ENCODE measurements around the gene TRAP1. TPM values are rescaled to one million over a fixed set of nuclear protein-coding genes. Genes with fewer than 3 reads are reported as not detected.

Gene TRAP1
- total RNA-seq, 1 experiment from 2014 or later = 137 TPM

- ChIA-PET POLR2A (no interaction called here), CTCF (interaction anchor here (0.6 kb wide), 1 partner anchor 20 kb away, joined by 3 read pairs; no protein-coding TSS in a partner anchor)
- no peak overlapping the region for H3K27ac ChIP-seq (ENCODE audit: low read length)
- DNase-seq (ENCODE audit: low read depth, low spot score) (no peak), ATAC-seq (no peak)
- no peaks in the 10 kb centered on the region; the same call in 1 of the 2 replicates for H3K36me3 ChIP-seq (ENCODE audit: control insufficient read depth, insufficient read depth, low read length)
- TF ChIP-seq POLR2AphosphoS5 (IDR thresholded peaks at IDR 0.05; ENCODE audit: low read depth, low read length) (no peak), TCF7L2 (IDR thresholded peaks at IDR 0.05; ENCODE audit: low read depth, low read length) (no peak), SIN3A (IDR thresholded peaks at IDR 0.05; ENCODE audit: borderline replicate concordance, insufficient read depth, low read depth, low read length) (no peak)
- TF ChIP-seq, protein P1, sequence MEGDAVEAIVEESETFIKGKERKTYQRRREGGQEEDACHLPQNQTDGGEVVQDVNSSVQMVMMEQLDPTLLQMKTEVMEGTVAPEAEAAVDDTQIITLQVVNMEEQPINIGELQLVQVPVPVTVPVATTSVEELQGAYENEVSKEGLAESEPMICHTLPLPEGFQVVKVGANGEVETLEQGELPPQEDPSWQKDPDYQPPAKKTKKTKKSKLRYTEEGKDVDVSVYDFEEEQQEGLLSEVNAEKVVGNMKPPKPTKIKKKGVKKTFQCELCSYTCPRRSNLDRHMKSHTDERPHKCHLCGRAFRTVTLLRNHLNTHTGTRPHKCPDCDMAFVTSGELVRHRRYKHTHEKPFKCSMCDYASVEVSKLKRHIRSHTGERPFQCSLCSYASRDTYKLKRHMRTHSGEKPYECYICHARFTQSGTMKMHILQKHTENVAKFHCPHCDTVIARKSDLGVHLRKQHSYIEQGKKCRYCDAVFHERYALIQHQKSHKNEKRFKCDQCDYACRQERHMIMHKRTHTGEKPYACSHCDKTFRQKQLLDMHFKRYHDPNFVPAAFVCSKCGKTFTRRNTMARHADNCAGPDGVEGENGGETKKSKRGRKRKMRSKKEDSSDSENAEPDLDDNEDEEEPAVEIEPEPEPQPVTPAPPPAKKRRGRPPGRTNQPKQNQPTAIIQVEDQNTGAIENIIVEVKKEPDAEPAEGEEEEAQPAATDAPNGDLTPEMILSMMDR (IDR thresholded peaks at IDR 0.05) = no peak
- TF ChIP-seq, protein P2, sequence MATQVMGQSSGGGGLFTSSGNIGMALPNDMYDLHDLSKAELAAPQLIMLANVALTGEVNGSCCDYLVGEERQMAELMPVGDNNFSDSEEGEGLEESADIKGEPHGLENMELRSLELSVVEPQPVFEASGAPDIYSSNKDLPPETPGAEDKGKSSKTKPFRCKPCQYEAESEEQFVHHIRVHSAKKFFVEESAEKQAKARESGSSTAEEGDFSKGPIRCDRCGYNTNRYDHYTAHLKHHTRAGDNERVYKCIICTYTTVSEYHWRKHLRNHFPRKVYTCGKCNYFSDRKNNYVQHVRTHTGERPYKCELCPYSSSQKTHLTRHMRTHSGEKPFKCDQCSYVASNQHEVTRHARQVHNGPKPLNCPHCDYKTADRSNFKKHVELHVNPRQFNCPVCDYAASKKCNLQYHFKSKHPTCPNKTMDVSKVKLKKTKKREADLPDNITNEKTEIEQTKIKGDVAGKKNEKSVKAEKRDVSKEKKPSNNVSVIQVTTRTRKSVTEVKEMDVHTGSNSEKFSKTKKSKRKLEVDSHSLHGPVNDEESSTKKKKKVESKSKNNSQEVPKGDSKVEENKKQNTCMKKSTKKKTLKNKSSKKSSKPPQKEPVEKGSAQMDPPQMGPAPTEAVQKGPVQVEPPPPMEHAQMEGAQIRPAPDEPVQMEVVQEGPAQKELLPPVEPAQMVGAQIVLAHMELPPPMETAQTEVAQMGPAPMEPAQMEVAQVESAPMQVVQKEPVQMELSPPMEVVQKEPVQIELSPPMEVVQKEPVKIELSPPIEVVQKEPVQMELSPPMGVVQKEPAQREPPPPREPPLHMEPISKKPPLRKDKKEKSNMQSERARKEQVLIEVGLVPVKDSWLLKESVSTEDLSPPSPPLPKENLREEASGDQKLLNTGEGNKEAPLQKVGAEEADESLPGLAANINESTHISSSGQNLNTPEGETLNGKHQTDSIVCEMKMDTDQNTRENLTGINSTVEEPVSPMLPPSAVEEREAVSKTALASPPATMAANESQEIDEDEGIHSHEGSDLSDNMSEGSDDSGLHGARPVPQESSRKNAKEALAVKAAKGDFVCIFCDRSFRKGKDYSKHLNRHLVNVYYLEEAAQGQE (IDR thresholded peaks at IDR 0.05; ENCODE audit: insufficient read depth in 1 of 2, low read depth in 2 of 2, low read length in 1 of 2) = no peak
- no peaks in the 10 kb centered on the region for H3K27me3 ChIP-seq (ENCODE audit: control insufficient read depth, insufficient read depth, low read length)
- no TSS peak for BruUV-seq (replicated peaks)
- H3K9me3 ChIP-seq (ENCODE audit: control insufficient read depth, insufficient read depth, low read depth, low read length) = no peaks in the 10 kb centered on the region
- no peak overlapping the region for H3K4me3 ChIP-seq (ENCODE audit: low read depth in 2 of 2, low read length in 2 of 2)
- intact Hi-C loops (cut with micrococcal nuclease; ENCODE audit: unreplicated experiment) (no loop called here), in situ Hi-C loops (cut with HindIII; ENCODE audit: low pct_unique_long_range_greater_than_20kb, low sequenced_read_pairs) (no loop called here)
- peaks cover 4% of the 10 kb centered on the region for H3K4me1 ChIP-seq (ENCODE audit: control insufficient read depth, insufficient read depth, low read length)
Measured at GRCh38 chr16:3720418-3720817, 3.1 kb upstream of the TRAP1 start.

- Histone ChIP-seq H3K4me1 (ENCODE audit: control insufficient read depth, insufficient read depth, low read length) (peaks cover 4% of the 10 kb centered on the region), H3K36me3 (ENCODE audit: control insufficient read depth, insufficient read depth, low read length) (no peaks in the 10 kb centered on the region; the same call in 1 of the 2 replicates), H3K4me3 (ENCODE audit: low read depth in 2 of 2, low read length in 2 of 2) (no peak overlapping the region), H3K27me3 (ENCODE audit: control insufficient read depth, insufficient read depth, low read length) (no peaks in the 10 kb centered on the region), H3K9me3 (ENCODE audit: control insufficient read depth, insufficient read depth, low read depth, low read length) (no peaks in the 10 kb centered on the region), H3K27ac (ENCODE audit: low read length) (no peak overlapping the region)
- POLR2A ChIA-PET = interaction anchor here (0.6 kb wide), 1 partner anchor 42 kb away, joined by 9 read pairs; no protein-coding TSS in a partner anchor
- TF ChIP-seq POLR2AphosphoS5 (IDR thresholded peaks at IDR 0.05; ENCODE audit: low read depth, low read length) = no peak
- no peak for TF ChIP-seq SIN3A (IDR thresholded peaks at IDR 0.05; ENCODE audit: borderline replicate concordance, insufficient read depth, low read depth, low read length)
- TF ChIP-seq, protein P1 (IDR thresholded peaks at IDR 0.05) = no peak
- TF ChIP-seq TCF7L2 (IDR thresholded peaks at IDR 0.05; ENCODE audit: low read depth, low read length) = no peak
- TF ChIP-seq, protein P2 (IDR thresholded peaks at IDR 0.05; ENCODE audit: insufficient read depth in 1 of 2, low read depth in 2 of 2, low read length in 1 of 2) = no peak
- BruUV-seq (replicated peaks) = no TSS peak
- CTCF ChIA-PET = no interaction called here
- intact Hi-C loops (cut with micrococcal nuclease; ENCODE audit: unreplicated experiment) = no loop called here
- in situ Hi-C loops (cut with HindIII; ENCODE audit: low pct_unique_long_range_greater_than_20kb, low sequenced_read_pairs) = no loop called here
- DNase-seq (ENCODE audit: low read depth, low spot score) (no peak), ATAC-seq (no peak)
Measured at GRCh38 chr16:3718628-3719027, 1.3 kb upstream of the TRAP1 start.

Data from Panc1 (cell line).